EH (cell line): ENCODE results near the gene CORO2A.
"Not testable (repeated sequence)": the region's sequence is repeated elsewhere in the genome, so short reads cannot be mapped to it uniquely, and the experiment has no call there.

Experiments used
- DNase-seq: peaks from one replicate; pipeline ENCODE4 v3.0.0-alpha.2; 2015; ENCODE audit warnings: low read depth

Gene CORO2A

GRCh38 chr9:98191181-98191608 lies 1.2 kb downstream of the CORO2A start:
- no peak for DNase-seq

DNA sequence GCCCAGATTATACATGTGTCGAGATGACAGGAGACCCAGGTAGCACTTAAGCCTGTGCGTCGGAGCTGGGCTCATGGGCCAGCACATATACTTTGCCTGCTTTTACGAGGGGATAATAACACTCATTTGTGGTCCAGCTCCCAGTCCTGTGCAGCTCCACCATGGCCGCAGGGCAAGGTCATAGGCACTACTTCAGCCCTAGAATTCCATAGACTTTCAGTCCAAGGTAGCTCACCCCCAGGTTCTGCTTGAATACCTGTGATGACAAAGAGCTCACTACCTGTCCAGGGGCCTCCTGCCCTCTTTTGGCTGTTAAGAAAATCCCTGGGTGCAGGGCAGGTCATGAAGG lies 1.7 kb downstream of the CORO2A start:
- DNase-seq = no peak

GRCh38 chr9:98189412-98189811 lies 3.0 kb downstream of the CORO2A start:
- no peak for DNase-seq

GRCh38 chr9:98187926-98188325 lies 4.5 kb downstream of the CORO2A start:
- no peak for DNase-seq

DNA sequence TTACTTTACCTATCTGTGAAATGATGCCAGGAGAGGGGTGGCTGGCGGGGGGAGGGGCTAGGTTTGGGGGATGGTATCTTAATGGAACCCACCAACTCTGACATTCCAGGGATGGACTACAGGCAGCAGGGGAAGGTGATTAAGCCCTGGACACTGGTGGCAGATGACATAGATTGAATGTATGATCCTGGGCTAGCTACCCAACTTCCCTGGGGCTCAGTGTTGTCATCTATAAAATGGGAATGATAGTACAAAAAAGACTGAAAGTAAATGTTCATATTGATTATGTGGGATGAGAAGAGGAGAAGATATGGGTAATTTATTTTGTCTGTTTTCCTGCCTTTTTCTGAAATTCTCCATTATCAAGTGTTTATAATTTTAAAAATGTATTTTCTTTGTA lies 6.2 kb downstream of the CORO2A start:
- no peak for DNase-seq

DNA sequence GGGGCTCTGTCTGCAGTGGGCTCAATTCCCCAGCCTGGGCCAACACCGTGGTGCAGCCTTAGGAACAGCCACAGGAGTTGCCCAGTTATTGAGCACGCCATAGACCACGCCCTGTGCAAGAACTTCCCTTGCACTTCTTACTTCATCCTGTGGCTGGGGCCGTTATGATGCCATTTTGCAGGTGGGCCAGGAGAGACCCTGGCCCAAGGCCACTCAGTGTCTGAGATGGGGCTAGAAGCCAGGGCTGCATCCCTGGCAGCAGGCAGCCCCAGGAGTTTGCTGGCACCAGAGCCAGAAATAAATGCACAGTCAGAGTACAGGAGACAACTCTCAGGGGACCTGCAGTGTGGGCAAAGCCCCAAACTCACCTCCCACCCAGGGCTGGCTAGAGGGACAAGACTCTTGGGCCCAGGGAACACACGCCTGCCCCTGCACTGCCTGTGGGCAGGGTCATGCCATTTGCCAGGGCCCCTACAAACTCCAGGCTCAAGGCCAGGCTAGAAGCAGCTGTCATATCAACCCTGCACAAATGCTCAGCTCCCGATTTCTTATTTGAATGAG lies 6.7 kb downstream of the CORO2A start:
- DNase-seq = no peak

- no peak for DNase-seq
These were observed 7.3 kb downstream of the CORO2A start for GRCh38 chr9:98185021-98185567.

- DNase-seq = no peak
These were observed 8.1 kb downstream of the CORO2A start for GRCh38 chr9:98184326-98184725.

GRCh38 chr9:98182889-98183599 lies 9.4 kb downstream of the CORO2A start:
- no peak for DNase-seq

GRCh38 chr9:98182069-98182820 lies 10.2 kb downstream of the CORO2A start:
- peak; percentile 14 for DNase-seq

DNA sequence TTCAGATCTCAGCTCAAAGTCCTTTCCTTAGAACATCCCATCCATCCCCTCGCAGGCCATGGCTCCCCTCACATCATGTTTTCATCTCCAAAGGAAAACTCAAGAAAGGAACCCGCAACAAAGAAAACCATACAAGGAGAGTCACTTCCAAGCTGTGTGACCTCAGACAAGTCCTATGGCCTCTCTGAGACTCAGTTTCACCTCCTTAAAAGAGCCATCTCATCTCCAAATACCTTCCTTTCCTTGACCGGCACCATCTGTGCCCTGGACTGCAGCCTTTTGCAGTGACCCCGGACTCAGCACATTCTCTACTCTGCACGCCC lies 10.7 kb downstream of the CORO2A start:
- no peak for DNase-seq

- no peak for DNase-seq
These were observed 11.4 kb downstream of the CORO2A start for GRCh38 chr9:98180996-98181395.

- no peak for DNase-seq
These were observed 13.3 kb downstream of the CORO2A start for GRCh38 chr9:98178874-98179850.

DNA sequence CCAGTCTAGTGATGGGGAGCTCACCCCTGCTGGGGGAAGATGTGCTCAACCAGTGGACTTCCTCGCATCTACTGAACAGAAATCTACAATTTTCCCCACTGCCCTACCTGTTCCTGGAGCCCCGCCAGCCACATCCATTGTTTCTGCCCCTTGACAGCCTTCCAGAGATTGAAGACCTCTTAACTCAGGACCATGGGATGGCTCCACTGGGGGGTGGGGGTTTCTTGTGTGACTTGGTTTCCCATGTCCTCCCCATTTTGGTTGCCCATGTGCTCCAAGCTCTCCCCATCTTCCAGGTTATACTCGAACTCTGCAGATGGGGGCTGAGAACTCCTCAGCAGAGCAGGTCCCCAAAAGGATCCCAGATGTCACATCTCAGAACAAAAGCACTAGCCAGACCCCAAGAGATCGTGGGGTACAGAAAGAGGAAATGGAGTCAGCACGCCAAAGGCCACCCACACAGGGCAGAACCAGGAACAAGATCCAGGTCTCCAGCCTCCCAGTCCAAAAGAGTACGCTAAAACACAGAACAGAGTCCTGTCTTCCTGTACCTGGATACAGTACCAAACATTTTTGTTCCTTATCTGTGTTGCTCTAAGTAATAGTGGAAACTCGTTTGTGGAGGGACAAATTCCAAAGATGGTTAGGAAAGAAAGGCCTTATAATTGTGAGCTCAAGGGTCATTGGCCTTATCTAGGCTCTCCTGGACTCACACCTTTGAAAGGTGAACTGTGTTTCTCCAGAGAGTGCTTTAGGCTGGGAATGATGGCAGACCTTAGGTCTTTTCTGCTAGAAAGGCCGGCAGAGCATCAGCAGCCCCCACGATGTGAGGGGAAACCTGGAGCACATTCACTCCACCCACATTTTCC lies 15.8 kb downstream of the CORO2A start:
- no peak for DNase-seq

GRCh38 chr9:98175762-98176161 lies 16.7 kb downstream of the CORO2A start:
- no peak for DNase-seq

GRCh38 chr9:98175028-98175569 lies 17.3 kb downstream of the CORO2A start:
- no peak for DNase-seq

DNA sequence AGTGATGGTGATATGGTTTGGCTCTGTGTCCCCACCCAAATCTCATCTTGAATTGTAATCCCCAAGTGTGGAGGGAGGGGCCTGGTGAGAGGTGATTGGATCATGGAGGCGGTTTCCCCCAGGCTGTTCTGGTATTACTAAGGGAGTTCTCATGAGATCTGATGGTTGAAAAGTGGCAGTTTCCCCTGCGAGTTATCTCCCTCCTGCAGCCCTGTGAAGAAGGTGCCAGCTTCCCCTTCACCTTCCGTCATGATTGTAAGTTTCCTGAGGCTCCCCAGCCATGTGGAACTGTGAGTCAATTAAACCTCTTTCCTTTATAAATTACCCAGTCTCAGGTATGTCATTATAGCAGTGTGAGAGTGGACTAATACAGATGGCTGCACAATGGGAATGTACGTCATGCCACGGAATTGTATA lies 17.9 kb downstream of the CORO2A start:
- DNase-seq = not testable (repeated sequence)

GRCh38 chr9:98173181-98173580 lies 19.3 kb downstream of the CORO2A start:
- DNase-seq = no peak

DNA sequence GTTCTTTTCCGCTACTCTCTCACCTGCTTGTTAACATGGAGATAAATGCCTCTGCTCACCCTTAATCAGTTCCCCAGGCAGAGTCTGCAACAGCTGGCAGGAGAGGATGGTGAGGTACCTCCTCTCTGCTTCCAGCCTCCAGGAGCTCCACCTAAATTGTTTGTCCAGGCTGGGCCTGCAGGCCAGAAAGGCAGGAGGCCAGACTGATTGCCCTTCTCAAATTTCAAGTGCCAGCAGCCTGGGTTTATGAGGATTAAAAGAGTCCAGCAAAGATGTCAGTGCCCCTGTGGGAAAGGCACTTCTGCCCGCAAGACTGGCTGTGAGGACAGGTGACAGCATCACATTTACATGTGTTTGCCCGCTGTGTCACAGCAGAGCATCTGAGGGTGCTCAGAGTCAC lies 19.8 kb downstream of the CORO2A start:
- peak; percentile 27 for DNase-seq

DNA sequence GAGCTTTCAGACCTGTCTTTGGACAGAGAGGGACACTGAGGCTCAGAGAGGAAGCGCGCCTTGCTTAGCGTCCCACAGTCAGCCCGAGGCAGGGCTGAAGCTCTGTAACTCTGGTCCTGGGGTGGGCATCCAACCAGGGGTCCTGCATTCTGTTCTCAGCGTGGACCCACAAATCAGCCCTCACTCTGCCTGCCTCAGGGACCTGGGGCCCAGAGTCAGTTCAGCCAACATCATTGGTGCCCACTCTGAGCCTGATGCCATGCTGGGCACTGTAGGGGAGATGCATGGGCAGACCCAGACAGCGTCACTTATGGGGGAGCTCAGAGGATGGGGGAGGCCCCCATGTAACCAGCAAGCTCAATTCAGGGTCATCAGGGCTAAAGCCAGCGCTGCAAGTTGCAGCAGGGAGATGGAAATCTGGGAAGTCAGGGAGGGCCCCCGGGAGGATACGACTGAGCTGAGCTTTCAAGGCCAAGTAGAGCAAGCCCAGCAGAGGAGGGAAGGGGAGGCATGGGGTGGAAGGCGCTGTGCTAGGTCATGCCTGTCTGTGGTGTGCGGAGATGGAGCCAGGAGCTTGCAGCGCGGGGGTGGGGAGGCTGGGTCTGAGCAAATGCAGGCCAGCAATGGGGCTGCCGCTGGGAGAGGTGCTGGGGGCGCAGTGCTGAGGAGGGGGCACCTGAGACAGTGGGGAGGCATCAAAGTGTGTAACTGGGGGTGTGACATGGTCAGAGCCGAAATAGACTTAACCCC lies 21.1 kb downstream of the CORO2A start:
- no peak for DNase-seq
